ENCODE results near the gene CAMKV. TPM values are rescaled to one million over a fixed set of nuclear protein-coding genes. Genes with fewer than 3 reads are reported as not detected.

Gene CAMKV
- polyA plus RNA-seq, 3 donors: 0.07 TPM; not detected in 2

GRCh38 chr3:49812916-49813496, 56.7 kb downstream of the CAMKV start:
- H3K27ac ChIP-seq (ENCODE audit: low read depth, low read length): no peak overlapping the region
- WGBS, 3 donors: 25 to 54% (median 26%) methylated on average over 9 of the region's 9 CpGs

Other genes with a start within 250 kb of the CAMKV start
- gene APEH, start 195.6 kb downstream of the CAMKV start, polyA plus RNA-seq: 10 to 100 TPM; 31.5 to 46.6 (median 44.6) TPM
- 10 to 100 TPM; 14.3 to 22.2 (median 19.1) TPM for gene MST1, start 180.4 kb downstream of the CAMKV start, polyA plus RNA-seq
- gene RNF123, start 180.3 kb downstream of the CAMKV start, polyA plus RNA-seq: 10 to 100 TPM; 12.3 to 20.9 (median 13.6) TPM
- under 1 TPM in 2 of 3 donors, not detected in 1; 0.87 to 0.88 TPM for gene AMIGO3, start 150.2 kb downstream of the CAMKV start, polyA plus RNA-seq
- 10 to 100 TPM; 18.1 to 34.0 (median 20.5) TPM for gene GMPPB, start 146.0 kb downstream of the CAMKV start, polyA plus RNA-seq
- gene IP6K1, start 83.4 kb downstream of the CAMKV start, polyA plus RNA-seq: 10 to 100 TPM; 11.7 to 16.3 (median 15.7) TPM
- gene CDHR4, start 70.0 kb downstream of the CAMKV start, polyA plus RNA-seq: not detected
- gene INKA1, start 66.6 kb downstream of the CAMKV start, polyA plus RNA-seq: 1 to 10 TPM; 1.4 to 4.2 (median 1.6) TPM
- 10 to 100 TPM; 25.7 to 47.6 (median 31.2) TPM for gene UBA7, start 56.0 kb downstream of the CAMKV start, polyA plus RNA-seq
- 1 to 10 TPM in 1 of 3 donors, under 1 TPM in 2; 0.64 to 1.0 (median 0.84) TPM for gene TRAIP, start 13.3 kb downstream of the CAMKV start, polyA plus RNA-seq
- 1 to 10 TPM; 2.5 to 7.7 (median 6.7) TPM for gene MST1R, start 34.0 kb upstream of the CAMKV start, polyA plus RNA-seq
- gene MON1A, start 59.9 kb upstream of the CAMKV start, polyA plus RNA-seq: 10 to 100 TPM in 1 of 3 donors, 1 to 10 TPM in 2; 5.1 to 10.2 (median 9.7) TPM
- gene RBM6, start 70.2 kb upstream of the CAMKV start, polyA plus RNA-seq: 100 to 1,000 TPM in 1 of 3 donors, 10 to 100 TPM in 2; 39.5 to 161 (median 54.7) TPM
- 10 to 100 TPM; 54.6 to 76.0 (median 60.2) TPM for gene RBM5, start 219.0 kb upstream of the CAMKV start, polyA plus RNA-seq